NCI-H524 treated with DMSO at 0.1 percent for 48 hours (cell line): ENCODE data around the gene TBCK.
"Not testable (repeated sequence)": the region's sequence is repeated elsewhere in the genome, so short reads cannot be mapped to it uniquely, and the experiment has no call there.

Experiments used
- DNase-seq: peaks from one replicate; lab custom pipeline; 2025; lab: John Stamatoyannopoulos, UW

The TBCK gene

DNA sequence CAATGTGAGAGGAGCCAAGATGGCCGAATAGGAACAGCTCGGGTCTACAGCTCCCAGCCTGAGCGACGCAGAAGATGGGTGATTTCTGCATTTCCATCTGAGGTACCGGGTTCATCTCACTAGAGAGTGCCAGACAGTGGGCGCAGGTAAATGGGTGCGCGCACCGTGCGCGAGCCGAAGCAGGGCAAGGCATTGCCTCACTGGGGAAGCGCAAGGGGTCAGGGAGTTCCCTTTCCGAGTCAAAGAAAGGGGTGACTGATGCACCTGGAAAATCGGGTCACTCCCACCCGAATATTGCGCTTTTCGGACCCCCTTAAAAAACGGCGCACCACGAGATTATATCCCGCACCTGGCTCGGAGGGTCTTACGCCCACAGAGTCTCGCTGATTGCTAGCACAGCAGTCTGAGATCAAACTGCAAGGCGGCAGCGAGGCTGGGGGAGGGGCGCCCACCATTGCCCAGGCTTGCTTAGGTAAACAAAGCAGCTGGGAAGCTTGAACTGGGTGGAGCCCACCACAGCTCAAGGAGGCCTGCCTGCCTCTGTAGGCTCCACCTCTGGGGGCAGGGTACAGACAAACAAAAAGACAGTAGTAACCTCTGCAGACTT is 196.0 kb downstream of the TBCK start:
- DNase-seq, result not testable (repeated sequence)

- no peak for DNase-seq
Observed at GRCh38 chr4:106116025-106116424, 200.0 kb downstream of the TBCK start.

DNA sequence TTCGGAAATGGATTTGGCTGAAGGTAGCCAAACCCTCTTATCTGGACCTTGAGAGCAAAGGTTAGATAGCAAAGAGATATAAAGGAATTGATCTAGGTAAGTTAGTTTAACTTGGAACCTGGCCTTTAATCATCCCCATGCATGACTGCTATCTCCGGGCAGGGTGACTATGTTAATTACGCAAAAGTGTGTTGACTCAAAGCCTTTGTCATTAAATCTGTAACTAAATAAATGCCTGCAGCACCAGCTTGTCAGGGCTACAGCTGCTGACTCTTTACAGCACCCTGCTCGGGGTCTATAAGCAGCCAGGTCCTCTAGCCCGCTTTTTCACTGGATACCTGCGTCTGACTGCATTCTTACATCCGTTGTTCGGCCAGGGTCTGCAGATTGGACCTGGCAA is 201.7 kb downstream of the TBCK start:
- DNase-seq, result no peak

- not testable (repeated sequence) for DNase-seq
Observed at GRCh38 chr4:106111778-106112469, 204.1 kb downstream of the TBCK start.

DNA sequence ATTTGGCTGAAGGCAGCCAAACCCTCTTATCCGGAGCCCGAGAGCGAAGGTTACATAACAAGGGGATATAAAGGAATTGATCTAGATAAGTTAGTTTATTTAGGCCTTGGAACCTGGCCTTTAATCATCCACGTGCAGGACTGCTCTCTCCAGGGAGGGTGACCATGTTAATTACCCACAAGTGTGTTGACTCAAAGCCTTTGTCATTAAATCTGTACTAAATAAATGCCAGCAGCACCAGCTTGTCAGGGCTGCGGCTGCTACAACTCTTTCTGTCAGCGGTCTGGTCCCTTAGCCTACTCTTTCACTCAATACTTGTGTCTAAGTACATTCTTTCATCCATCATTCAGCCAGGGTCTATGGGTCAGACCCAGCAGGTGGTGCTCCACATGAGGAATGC is 206.1 kb downstream of the TBCK start:
- no peak for DNase-seq

DNA sequence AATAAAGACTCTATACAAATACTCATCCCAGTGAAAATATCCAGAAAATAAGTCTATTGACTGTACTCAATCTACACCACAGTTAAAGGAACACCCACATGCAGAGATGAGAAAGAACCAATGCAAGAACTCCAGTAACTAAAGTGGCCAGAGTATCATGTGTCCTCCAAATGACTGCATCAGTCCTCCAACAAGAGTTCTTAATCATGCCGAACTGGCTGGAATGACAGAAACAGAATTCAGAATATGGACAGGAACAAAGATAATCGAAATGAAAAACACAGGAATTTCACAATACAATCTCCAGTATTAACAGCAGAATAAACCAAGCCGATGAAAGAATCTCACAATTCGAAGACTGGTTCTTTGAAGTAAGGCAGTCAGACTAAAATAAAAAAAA is 210.3 kb downstream of the TBCK start:
- no peak for DNase-seq

DNA sequence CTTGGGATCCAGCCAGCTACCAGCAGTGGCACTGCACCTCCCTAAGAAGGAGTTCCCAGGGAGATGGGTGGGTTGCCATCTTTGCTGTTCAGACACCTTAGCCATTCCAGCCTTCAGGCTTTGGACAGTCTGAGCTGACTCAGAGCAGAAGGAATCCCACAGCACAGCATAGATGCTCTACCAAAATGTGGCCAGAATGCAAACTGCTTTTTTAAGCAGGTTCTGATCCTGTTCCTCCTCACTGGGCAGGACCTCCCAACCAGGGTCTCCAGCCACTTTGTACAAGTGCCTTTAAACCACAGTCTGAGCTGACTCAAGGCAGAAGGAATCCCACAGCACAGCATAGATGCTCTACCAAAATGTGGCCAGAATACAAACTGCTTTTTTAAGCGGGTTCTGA is 211.7 kb downstream of the TBCK start:
- DNase-seq, result no peak

- no peak for DNase-seq
Observed at GRCh38 chr4:106096454-106096853, 219.6 kb downstream of the TBCK start.

DNA sequence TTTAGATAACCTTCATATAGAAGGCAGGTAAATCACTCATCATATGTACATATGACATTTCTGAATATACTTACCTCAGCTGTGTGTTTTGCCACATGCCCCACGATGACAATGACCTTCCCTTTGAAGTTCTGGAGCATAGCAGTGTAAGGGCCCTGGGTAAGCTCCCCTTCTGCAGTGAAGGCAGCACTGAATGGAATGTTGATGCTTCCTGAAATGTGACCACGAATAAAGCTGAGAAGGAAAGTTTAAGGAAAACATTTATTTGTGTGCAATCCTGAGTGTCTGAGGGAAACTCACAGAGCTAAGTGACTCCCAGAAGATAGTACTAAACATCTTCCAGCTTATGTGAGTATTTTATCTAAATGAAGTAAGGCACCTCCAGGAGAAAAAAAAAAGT is 220.6 kb downstream of the TBCK start:
- DNase-seq, result no peak

- no peak for DNase-seq
Observed at GRCh38 chr4:106092361-106093040, 223.5 kb downstream of the TBCK start.

DNA sequence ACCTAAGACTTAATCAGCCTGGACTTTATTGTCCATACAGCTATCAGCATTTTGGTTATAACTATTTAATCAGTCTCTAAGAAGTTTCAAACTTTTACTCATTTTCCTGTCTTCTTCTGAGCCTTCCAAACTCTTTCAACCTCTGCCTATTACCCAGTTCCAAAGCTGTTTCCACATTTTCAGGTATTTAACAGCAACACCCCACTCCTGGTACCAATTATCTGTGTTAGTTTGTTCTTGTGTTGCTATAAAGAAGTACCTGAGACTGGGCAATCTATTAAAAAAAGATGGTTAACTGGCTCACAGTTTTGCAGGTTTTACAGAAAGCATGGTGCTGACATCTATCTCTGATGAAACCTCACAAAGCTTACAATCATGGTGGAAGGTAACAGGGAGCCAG is 225.2 kb downstream of the TBCK start:
- DNase-seq, result no peak

DNA sequence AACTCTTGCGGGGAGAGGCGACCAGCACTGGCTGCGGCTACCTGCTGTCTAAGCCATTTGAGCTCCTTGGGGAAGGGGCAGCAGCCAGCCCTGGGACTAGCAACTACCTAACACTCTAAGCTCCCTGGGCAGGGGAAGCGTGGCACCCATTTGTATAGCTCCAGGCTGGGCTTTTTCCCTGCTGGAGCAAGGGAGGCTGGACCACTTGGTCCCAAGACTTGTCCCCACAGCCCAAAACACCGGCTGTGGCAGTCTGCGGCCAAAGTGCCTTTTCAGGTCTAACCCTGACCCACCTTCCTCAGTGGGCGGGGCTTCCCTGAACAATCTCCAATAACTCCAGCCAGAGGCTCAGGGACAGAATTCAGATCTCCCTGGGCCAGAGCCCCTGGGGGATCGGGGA is 232.9 kb downstream of the TBCK start:
- DNase-seq, result no peak

DNA sequence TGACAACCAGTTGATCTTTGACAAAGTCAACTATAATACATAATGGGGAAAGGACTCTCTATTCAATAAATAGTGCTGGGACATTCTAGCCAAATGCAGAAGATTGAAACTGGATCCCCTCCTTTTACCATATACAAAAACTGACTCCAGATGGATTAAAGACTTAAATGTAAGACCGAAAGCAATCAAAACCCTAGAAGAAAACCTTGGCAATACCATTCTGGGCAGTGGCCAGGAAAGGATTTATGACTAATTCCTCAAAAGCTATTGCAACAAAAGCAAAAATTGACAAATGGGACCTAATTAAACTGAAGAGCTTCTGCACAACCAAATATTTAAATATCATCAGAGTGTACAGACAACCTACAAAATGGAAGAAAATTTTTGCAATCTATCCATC is 235.6 kb downstream of the TBCK start:
- DNase-seq, result no peak

- no peak for DNase-seq
Observed at GRCh38 chr4:106079616-106080015, 236.4 kb downstream of the TBCK start.

DNA sequence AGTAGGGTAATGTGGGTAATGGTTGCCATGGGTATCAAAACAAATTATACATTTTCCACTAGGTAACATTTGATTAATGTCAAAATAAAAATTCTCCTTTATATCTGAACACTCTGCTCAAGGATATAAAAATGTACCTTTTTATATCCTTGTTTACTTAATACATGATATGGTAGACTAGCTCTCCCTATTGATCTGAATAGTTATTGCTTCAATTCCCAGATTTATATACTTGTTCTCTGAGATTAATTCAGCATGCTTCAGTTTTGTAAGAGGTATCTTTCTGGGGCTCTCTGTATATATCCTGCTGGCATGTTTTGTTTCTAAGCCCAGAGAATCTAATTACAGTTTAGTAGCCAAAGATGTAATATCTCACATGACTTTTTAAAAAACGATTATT is 251.0 kb downstream of the TBCK start:
- DNase-seq, result no peak

GRCh38 chr4:106063009-106063408 is 253.0 kb downstream of the TBCK start:
- no peak for DNase-seq

- no peak for DNase-seq
Observed at GRCh38 chr4:106062452-106062875, 253.5 kb downstream of the TBCK start.

GRCh38 chr4:106058921-106059320 is 257.1 kb downstream of the TBCK start:
- no peak for DNase-seq

GRCh38 chr4:106056914-106057313 is 259.1 kb downstream of the TBCK start:
- DNase-seq, result no peak

DNA sequence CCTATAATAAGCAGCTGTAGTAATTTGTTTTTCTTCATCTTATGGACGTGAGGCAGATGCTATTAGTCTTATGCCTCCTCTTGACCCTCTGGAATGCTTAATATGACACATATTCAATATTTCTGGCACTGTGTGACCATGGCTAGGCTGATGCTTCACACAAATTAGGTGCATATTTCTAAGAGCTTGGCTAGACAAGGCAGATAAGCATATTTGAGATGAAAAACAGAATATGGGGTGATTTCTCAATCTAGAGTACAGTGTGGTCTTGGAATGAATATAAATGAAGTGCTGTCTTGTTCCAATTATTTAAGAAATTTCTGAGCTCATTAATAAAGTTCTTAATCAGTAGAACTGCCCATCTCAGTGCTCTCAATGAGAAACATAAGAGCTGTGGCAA is 264.5 kb downstream of the TBCK start:
- DNase-seq, result no peak

DNA sequence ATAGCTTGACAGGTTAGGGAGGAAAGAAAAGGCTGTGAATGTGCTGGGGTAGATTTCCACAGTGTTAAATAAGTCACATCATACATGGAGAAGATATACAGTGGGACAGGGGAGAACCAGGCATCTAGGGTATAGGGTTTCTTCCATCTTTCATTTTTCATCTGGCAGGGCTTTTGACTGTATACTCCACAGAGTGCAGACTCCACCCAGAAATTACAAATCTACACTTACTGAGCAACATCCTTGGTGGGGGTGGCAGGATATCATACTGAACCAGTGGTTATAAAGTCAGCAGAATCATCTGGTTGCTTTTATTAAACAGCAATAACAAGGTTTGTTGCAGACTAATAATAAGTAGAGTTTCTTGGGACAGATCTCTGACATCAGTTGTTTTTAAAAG is 266.5 kb downstream of the TBCK start:
- DNase-seq, result no peak

- DNase-seq, result no peak
Observed at GRCh38 chr4:106048250-106048971, 267.6 kb downstream of the TBCK start.

DNA sequence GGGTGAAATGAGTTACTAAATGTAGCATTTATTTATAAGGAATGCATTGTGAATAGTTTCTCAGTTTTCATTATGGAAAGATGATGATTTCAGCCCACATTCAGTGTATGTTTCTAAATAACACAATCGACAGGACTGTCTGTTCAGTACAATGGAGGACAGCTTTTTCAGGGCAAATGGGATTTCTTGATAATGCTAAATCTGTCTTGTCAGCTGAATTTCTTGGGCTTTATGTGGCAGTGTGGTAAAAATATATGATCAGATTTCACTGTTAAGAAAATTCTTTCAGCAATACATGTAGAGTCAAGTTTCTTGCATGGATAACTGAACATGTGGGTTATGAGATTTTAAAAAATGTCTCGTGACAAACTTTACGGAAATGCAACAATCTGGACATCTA is 269.9 kb downstream of the TBCK start:
- DNase-seq, result no peak
